ENCODE results near the gene PARD3.

The PARD3 gene

GRCh38 chr10:34558093-34558583, 257.0 kb downstream of the PARD3 start:
- Histone ChIP-seq H3K27ac (ENCODE audit: low read depth, low read length) (no peak overlapping the region), H3K4me1 (ENCODE audit: insufficient read depth, low read length) (no peaks in the 10 kb centered on the region), H3K4me3 (ENCODE audit: low read depth in 1 of 2, low read length in 2 of 2) (no peak overlapping the region), H3K36me3 (ENCODE audit: insufficient read depth, low read length) (no peaks in the 10 kb centered on the region), H3K9me3 (ENCODE audit: low read length) (no peaks in the 10 kb centered on the region), H3K27me3 (ENCODE audit: control insufficient read depth in 1 of 2, insufficient read depth in 2 of 2, low read length in 2 of 2) (no peaks in the 10 kb centered on the region), H3K9ac (ENCODE audit: low read length) (no peak overlapping the region)

GRCh38 chr10:34557173-34557572, 257.9 kb downstream of the PARD3 start:
- Histone ChIP-seq H3K27ac (ENCODE audit: low read depth, low read length) (no peak overlapping the region), H3K27me3 (ENCODE audit: control insufficient read depth in 1 of 2, insufficient read depth in 2 of 2, low read length in 2 of 2) (no peaks in the 10 kb centered on the region), H3K9ac (ENCODE audit: low read length) (no peak overlapping the region), H3K9me3 (ENCODE audit: low read length) (no peaks in the 10 kb centered on the region), H3K36me3 (ENCODE audit: insufficient read depth, low read length) (no peaks in the 10 kb centered on the region), H3K4me3 (ENCODE audit: low read depth in 1 of 2, low read length in 2 of 2) (no peak overlapping the region), H3K4me1 (ENCODE audit: insufficient read depth, low read length) (no peaks in the 10 kb centered on the region)

GRCh38 chr10:34555653-34556052, 259.4 kb downstream of the PARD3 start:
- no peak overlapping the region for H3K27ac ChIP-seq (ENCODE audit: low read depth, low read length)
- H3K9me3 ChIP-seq (ENCODE audit: low read length): no peaks in the 10 kb centered on the region
- no peak overlapping the region for H3K9ac ChIP-seq (ENCODE audit: low read length)
- H3K4me3 ChIP-seq (ENCODE audit: low read depth in 1 of 2, low read length in 2 of 2): no peak overlapping the region
- no peaks in the 10 kb centered on the region for H3K4me1 ChIP-seq (ENCODE audit: insufficient read depth, low read length)
- no peaks in the 10 kb centered on the region for H3K27me3 ChIP-seq (ENCODE audit: control insufficient read depth in 1 of 2, insufficient read depth in 2 of 2, low read length in 2 of 2)
- no peaks in the 10 kb centered on the region for H3K36me3 ChIP-seq (ENCODE audit: insufficient read depth, low read length)

- no peak overlapping the region for H3K27ac ChIP-seq (ENCODE audit: low read depth, low read length)
- peaks cover 2% of the 10 kb centered on the region for H3K4me1 ChIP-seq (ENCODE audit: insufficient read depth, low read length)
- no peaks in the 10 kb centered on the region for H3K27me3 ChIP-seq (ENCODE audit: control insufficient read depth in 1 of 2, insufficient read depth in 2 of 2, low read length in 2 of 2)
- no peak overlapping the region for H3K4me3 ChIP-seq (ENCODE audit: low read depth in 1 of 2, low read length in 2 of 2)
- no peaks in the 10 kb centered on the region for H3K9me3 ChIP-seq (ENCODE audit: low read length)
- no peak overlapping the region for H3K9ac ChIP-seq (ENCODE audit: low read length)
- no peaks in the 10 kb centered on the region for H3K36me3 ChIP-seq (ENCODE audit: insufficient read depth, low read length)
These were observed 261.3 kb downstream of the PARD3 start for GRCh38 chr10:34553747-34554146.

- no peaks in the 10 kb centered on the region for H3K9me3 ChIP-seq (ENCODE audit: low read length)
- no peak overlapping the region for H3K9ac ChIP-seq (ENCODE audit: low read length)
- H3K4me3 ChIP-seq (ENCODE audit: low read depth in 1 of 2, low read length in 2 of 2): no peak overlapping the region
- H3K27ac ChIP-seq (ENCODE audit: low read depth, low read length): no peak overlapping the region
- H3K36me3 ChIP-seq (ENCODE audit: insufficient read depth, low read length): no peaks in the 10 kb centered on the region
- no peaks in the 10 kb centered on the region for H3K27me3 ChIP-seq (ENCODE audit: control insufficient read depth in 1 of 2, insufficient read depth in 2 of 2, low read length in 2 of 2)
- peaks cover 20% of the 10 kb centered on the region for H3K4me1 ChIP-seq (ENCODE audit: insufficient read depth, low read length)
These were observed 263.8 kb downstream of the PARD3 start for GRCh38 chr10:34551295-34551694.

DNA sequence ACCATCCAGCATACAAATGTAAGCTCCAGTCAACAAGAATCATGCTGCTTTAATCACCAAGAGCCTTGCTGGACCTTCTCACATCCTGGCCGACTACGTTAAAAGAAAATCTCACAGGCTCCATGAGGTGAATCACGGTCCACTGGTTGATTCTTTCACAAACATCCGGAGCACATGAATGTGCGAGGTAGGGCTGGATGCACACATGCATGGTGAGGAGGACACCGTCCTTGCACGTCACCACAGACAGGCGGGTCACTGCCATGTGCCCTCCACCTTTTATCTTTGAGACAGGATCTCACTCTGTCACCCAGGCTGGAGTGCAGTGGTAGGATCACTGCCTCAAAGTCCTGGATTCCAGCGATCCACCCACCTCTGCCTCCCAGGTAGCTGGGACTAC, 265.1 kb downstream of the PARD3 start:
- Histone ChIP-seq H3K4me3 (ENCODE audit: low read depth in 1 of 2, low read length in 2 of 2) (no peak overlapping the region), H3K9ac (ENCODE audit: low read length) (no peak overlapping the region), H3K27ac (ENCODE audit: low read depth, low read length) (no peak overlapping the region), H3K36me3 (ENCODE audit: insufficient read depth, low read length) (no peaks in the 10 kb centered on the region), H3K27me3 (ENCODE audit: control insufficient read depth in 1 of 2, insufficient read depth in 2 of 2, low read length in 2 of 2) (no peaks in the 10 kb centered on the region), H3K9me3 (ENCODE audit: low read length) (no peaks in the 10 kb centered on the region), H3K4me1 (ENCODE audit: insufficient read depth, low read length) (peaks cover 20% of the 10 kb centered on the region)

GRCh38 chr10:34549001-34549400, 266.1 kb downstream of the PARD3 start:
- peaks cover 20% of the 10 kb centered on the region for H3K4me1 ChIP-seq (ENCODE audit: insufficient read depth, low read length)
- no peaks in the 10 kb centered on the region for H3K27me3 ChIP-seq (ENCODE audit: control insufficient read depth in 1 of 2, insufficient read depth in 2 of 2, low read length in 2 of 2)
- no peaks in the 10 kb centered on the region for H3K36me3 ChIP-seq (ENCODE audit: insufficient read depth, low read length)
- no peak overlapping the region for H3K9ac ChIP-seq (ENCODE audit: low read length)
- no peak overlapping the region for H3K4me3 ChIP-seq (ENCODE audit: low read depth in 1 of 2, low read length in 2 of 2)
- H3K27ac ChIP-seq (ENCODE audit: low read depth, low read length): no peak overlapping the region
- no peaks in the 10 kb centered on the region for H3K9me3 ChIP-seq (ENCODE audit: low read length)

GRCh38 chr10:34548466-34548865, 266.6 kb downstream of the PARD3 start:
- no peaks in the 10 kb centered on the region for H3K9me3 ChIP-seq (ENCODE audit: low read length)
- no peaks in the 10 kb centered on the region for H3K36me3 ChIP-seq (ENCODE audit: insufficient read depth, low read length)
- peaks cover 20% of the 10 kb centered on the region for H3K4me1 ChIP-seq (ENCODE audit: insufficient read depth, low read length)
- no peak overlapping the region for H3K9ac ChIP-seq (ENCODE audit: low read length)
- H3K4me3 ChIP-seq (ENCODE audit: low read depth in 1 of 2, low read length in 2 of 2): no peak overlapping the region
- H3K27me3 ChIP-seq (ENCODE audit: control insufficient read depth in 1 of 2, insufficient read depth in 2 of 2, low read length in 2 of 2): no peaks in the 10 kb centered on the region
- no peak overlapping the region for H3K27ac ChIP-seq (ENCODE audit: low read depth, low read length)

- Histone ChIP-seq H3K9ac (ENCODE audit: low read length) (no peak overlapping the region), H3K36me3 (ENCODE audit: insufficient read depth, low read length) (no peaks in the 10 kb centered on the region), H3K9me3 (ENCODE audit: low read length) (no peaks in the 10 kb centered on the region), H3K27me3 (ENCODE audit: control insufficient read depth in 1 of 2, insufficient read depth in 2 of 2, low read length in 2 of 2) (no peaks in the 10 kb centered on the region), H3K4me3 (ENCODE audit: low read depth in 1 of 2, low read length in 2 of 2) (no peak overlapping the region), H3K27ac (ENCODE audit: low read depth, low read length) (no peak overlapping the region), H3K4me1 (ENCODE audit: insufficient read depth, low read length) (peaks cover 20% of the 10 kb centered on the region)
These were observed 267.4 kb downstream of the PARD3 start for GRCh38 chr10:34547695-34548094.

DNA sequence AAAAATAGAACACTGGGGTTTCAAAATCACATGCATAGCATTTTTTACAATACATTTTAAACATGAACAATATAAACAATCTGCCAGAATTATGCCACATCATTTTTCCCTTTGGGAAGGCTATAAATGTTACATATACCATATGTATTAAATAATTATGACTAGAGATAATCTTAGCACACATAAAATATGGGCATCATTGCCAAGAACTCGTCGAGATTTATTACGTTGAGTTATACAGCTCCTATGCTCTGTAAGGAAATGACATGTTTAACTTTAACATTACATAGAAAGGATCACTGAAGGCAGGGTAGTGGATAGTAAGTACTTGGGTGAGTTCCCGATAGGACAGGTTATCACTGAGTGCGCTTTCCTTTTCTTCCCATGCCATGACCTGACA, 267.8 kb downstream of the PARD3 start:
- H3K9me3 ChIP-seq (ENCODE audit: low read length): no peaks in the 10 kb centered on the region
- H3K9ac ChIP-seq (ENCODE audit: low read length): no peak overlapping the region
- H3K27ac ChIP-seq (ENCODE audit: low read depth, low read length): no peak overlapping the region
- no peak overlapping the region for H3K4me3 ChIP-seq (ENCODE audit: low read depth in 1 of 2, low read length in 2 of 2)
- H3K4me1 ChIP-seq (ENCODE audit: insufficient read depth, low read length): peaks cover 20% of the 10 kb centered on the region
- no peaks in the 10 kb centered on the region for H3K27me3 ChIP-seq (ENCODE audit: control insufficient read depth in 1 of 2, insufficient read depth in 2 of 2, low read length in 2 of 2)
- H3K36me3 ChIP-seq (ENCODE audit: insufficient read depth, low read length): no peaks in the 10 kb centered on the region

GRCh38 chr10:34544400-34544799, 270.7 kb downstream of the PARD3 start:
- Histone ChIP-seq H3K27ac (ENCODE audit: low read depth, low read length) (no peak overlapping the region), H3K9ac (ENCODE audit: low read length) (no peak overlapping the region), H3K36me3 (ENCODE audit: insufficient read depth, low read length) (no peaks in the 10 kb centered on the region), H3K4me3 (ENCODE audit: low read depth in 1 of 2, low read length in 2 of 2) (no peak overlapping the region), H3K9me3 (ENCODE audit: low read length) (no peaks in the 10 kb centered on the region), H3K27me3 (ENCODE audit: control insufficient read depth in 1 of 2, insufficient read depth in 2 of 2, low read length in 2 of 2) (no peaks in the 10 kb centered on the region), H3K4me1 (ENCODE audit: insufficient read depth, low read length) (peaks cover 31% of the 10 kb centered on the region)

GRCh38 chr10:34543716-34544115, 271.4 kb downstream of the PARD3 start:
- Histone ChIP-seq H3K9ac (ENCODE audit: low read length) (no peak overlapping the region), H3K36me3 (ENCODE audit: insufficient read depth, low read length) (no peaks in the 10 kb centered on the region), H3K27me3 (ENCODE audit: control insufficient read depth in 1 of 2, insufficient read depth in 2 of 2, low read length in 2 of 2) (no peaks in the 10 kb centered on the region), H3K4me3 (ENCODE audit: low read depth in 1 of 2, low read length in 2 of 2) (no peak overlapping the region), H3K9me3 (ENCODE audit: low read length) (no peaks in the 10 kb centered on the region), H3K27ac (ENCODE audit: low read depth, low read length) (no peak overlapping the region), H3K4me1 (ENCODE audit: insufficient read depth, low read length) (peaks cover 30% of the 10 kb centered on the region)

Measured in muscle layer of colon (tissue), 2 donors.